TTC549 (cell line): Measurements from ENCODE around the gene SLC5A1.

Experiments
- FAIRE-seq: peaks from 2 replicates; lab custom pipeline; 2012; peaks lifted over from hg19 to GRCh38; lab: Jason Lieb, UNC

Gene SLC5A1

DNA sequence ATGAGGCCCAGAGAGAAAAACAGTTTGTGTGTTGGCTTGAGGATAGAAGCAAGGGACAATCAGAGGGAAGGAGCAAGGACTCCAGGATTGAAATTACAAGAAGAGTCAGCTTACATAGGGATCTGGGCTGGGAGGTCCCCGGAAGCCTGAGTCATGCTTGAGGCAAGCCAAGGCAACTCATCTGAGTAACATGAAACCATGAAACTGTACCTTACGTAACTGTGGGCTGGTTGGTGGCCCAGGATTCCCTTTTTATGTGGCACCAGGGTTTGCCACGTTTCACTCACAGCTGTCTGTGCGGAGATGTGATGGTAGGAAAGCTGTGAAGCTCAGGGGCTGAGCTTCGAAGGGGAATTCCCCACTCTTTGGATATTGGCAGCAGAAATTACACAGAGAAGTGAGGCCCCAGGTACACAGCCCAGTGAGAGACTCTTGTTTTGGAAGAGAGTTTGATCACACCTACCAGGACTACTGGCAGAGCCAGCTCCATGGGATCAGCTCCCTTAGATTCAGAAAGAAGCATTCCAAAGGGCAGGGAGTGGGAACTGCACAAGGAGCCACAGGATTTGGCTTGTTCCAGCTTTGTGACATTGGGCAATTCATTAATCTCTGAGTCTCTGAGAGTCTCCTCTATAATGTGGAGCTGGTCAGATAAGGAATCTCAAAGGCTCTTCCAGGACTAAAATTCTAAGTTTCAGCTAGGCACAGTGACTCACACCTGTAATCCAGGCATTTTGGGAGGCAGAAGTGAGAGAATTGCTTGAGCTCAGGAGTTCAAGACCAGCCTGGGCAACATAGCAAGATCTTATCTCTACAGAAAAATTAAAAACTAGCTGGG is 7.8 kb downstream of the SLC5A1 start:
- FAIRE-seq: no peak

DNA sequence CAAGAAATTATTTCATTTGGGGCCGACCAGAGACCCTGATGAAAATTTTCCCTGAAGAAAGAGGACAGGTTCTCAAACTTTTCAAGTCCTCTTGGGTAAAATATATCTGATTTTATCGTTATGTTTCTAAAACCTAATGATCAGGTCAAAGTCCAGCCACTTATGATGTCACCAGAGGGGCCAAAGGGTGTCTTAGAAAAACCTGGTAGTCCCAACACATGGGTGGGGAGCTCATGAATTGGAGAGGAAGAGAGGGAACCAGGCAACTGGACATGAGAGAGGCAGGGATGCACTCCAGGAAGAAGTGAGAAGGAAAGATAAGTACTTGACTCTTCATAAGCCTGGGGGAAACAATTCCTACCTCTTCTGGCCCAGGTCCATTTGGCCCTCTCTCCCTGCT is 9.2 kb downstream of the SLC5A1 start:
- no peak for FAIRE-seq

DNA sequence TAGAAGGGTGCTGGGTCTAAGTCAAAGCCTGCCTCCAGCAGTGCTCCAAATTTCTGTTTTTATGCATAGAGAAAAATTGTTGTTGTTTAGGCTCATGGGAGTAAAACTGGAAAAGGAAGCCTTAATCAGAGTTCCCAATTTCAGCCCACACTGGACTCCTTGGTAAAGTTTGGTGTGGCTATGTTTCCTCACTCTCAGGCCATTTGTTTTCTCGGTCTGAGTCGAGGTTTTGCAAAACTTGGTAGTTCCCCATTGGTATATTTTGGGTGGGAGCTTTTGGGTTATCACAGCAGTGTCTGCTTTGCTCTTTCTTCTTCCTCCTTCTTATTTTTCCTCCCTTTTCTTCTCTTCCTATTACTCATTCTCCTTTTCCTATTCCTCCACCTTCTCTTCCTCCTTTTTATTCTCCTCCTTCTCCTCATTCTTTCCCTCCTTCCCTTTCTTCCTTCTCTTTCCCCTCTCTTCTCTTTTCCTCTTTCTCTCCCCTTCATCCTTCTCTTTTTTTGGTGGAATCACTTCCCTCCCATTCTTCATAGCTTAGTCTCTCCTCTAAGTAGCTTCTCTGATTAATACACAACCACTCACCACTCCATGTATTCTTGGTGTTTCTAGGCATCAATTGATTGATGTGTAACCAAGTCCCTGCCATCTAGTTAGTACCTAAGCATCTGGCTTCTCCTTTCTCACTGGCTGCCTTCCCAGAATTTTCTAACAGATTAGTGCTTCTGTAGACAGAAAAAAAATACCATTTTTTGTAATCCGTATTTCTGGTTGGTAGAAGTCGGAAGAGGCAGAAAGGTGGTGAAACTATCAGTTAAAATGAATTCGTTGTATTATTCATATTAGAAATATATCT is 10.1 kb downstream of the SLC5A1 start:
- FAIRE-seq: no peak

DNA sequence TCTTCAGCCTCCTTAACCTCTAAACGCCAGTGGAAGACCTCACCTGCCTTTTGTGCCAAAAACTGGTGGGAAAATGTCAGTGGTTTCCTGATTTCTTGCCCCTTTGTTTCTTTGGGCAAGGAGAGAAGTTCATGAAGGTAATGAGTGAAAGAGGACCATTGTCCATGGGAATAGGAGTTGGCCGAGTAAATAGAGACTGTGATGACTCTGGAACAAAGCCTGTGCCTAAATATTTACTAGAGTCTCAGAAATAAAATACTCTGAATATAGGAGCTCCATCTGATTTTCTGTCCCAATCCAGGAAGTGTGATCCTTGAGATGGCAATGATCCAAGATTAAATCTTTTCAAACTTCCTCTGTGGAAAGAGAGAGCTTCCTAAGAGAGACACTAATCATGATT is 12.0 kb downstream of the SLC5A1 start:
- no peak for FAIRE-seq

DNA sequence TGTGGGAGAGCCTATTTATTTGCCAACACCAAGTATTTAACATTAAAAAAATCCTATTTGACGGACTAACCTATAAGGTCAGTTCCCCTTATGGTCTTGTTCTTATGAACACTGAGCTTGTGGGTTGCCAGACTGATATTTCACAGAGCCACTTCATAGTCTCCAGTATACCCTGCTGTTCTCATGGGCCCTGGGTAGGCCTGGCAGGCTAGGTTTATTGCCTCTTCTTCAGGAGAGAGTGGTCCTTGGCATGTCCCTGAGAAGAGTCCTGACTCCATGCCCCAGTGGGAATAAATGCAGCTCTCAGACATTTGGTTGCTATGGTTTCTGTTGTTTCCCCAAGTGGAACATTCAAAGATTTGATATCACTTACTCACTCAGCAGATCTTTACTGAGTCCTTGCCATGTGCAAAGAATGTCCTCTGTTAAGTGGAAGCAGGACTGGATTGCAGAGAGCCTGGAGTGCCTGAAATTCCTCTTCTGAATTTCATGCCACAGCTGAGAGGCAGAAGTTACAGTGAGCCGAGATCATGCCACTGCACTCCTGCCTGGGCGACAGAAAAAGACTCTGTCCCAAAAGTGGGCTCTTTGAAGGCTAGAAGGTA is 15.7 kb downstream of the SLC5A1 start:
- FAIRE-seq: no peak

DNA sequence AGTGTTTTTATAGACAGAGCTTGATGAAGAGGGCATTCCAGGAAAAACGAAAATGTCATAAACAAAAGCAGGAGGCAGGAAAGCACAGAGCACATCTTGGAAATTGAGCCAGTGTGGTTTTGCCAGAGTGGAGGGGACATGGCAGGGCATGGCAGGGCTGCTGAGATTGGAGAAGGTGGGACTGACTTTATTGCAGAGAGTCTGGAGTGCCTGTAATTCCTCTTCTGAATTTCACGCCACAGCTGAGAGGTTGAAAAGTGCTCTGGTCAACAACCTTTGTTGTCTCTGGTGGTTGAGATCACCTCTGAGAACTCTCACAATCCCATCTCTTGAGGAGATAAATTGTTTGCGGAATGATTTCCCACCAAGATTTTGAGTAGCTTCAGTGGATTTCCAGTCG is 16.4 kb downstream of the SLC5A1 start:
- no peak for FAIRE-seq

DNA sequence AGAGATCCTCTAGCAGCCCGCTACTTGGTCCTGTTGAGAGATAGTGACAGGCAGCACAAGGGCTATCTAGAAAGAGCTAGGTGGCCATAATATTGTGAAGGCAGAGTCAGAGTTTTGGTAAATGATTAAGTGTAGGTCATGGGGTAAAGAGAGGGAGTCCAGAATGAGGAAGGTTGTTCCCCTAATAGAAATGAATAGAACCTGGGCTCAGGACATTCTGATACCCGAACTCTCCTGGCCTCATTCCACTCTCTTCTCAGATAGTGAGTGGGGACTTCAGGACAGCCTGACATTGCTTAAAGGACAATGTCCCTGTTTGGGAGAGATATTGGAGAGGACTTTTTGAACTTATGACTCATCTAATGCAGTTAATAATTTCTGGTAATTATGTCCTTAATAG is 20.6 kb downstream of the SLC5A1 start:
- no peak for FAIRE-seq

DNA sequence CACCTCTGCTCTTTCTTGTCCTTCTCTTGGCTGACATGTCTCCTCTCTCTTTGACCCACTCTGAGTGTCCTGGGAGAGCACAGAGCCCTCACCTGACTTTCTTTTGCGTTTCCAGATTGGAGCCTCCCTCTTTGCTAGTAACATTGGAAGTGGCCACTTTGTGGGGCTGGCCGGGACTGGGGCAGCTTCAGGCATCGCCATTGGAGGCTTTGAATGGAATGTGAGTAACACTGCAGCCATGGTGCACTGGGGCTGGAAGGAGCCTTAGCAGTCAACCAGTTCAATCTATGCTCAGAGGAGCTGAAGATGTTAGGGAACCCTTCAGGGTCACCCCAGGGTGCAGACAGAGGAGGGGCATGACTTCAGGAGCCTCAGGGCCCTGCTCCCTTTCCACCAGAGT is 23.8 kb downstream of the SLC5A1 start:
- no peak for FAIRE-seq

DNA sequence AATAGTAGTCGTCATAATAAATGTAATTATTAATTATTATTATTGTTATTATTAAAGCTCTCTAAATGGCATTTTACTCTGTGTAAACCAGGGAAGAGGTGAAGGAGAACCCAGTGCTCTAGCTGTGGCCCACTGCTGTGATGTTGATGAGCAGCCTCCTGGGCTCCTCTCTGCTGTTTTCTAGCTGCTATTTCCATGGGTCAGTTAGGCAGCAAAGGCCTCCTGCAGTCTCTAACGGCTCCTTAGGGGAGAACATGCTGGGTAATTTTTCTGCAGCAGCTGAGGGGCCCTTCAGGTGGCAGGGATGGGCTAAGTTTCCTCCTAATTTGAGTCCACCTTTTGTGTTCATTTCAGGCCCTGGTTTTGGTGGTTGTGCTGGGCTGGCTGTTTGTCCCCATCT is 24.6 kb downstream of the SLC5A1 start:
- no peak for FAIRE-seq

DNA sequence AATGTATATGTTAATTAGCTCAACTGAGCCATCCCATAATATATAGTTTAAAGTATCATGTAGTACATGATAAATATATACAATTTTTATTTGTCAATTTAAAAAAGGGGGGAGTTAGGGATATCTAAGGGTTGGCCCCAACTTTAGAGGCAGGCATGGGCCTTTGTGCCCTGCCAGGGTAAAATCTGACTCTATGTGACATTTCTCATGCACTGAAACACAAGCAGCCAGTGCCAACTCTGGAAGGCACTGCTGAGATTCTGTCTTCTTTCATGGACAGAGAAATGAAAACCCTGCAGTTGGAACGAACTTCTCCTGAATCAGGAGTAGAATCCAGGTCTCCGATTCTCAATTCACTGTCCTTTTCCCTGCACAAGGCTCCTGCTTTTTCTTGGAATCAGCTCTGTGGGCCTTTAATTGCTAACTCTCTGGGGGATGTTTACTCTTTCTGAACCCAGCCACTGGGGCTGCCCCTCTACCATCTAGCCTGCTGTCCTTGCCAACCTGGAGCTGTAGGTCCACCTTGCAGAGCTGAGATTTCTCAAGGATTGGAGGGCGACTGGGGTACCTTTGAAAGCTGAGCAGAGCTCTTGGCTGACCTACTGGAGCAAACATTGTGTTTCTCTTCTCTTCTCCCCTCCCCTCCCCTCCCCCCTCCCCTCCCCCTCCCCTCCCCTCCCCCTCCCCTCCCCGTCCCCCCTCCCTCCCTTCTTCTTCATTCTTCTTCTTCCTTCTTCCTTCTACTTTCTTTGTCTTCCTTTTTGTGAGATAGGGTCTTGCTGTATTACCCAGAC is 26.7 kb downstream of the SLC5A1 start:
- FAIRE-seq: no peak

DNA sequence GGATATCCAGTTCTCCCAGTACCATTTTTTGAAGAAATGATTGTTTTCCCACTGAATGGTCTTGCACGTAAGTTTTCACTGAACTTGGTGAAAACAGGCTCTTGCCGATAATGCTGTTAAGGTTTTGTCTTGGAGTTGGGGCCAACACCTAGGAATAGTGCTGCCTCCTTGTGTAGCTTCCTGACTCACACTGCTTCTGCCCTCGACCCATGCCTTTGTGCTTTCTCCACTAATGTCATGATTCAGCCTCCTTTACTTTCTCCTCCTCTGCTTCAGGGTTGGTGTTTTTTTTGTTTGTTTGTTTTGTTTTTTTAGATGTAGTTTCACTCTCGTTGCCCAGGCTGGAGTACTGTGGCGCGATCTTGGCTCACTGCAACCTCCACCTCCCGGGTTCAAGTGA is 30.2 kb downstream of the SLC5A1 start:
- no peak for FAIRE-seq

DNA sequence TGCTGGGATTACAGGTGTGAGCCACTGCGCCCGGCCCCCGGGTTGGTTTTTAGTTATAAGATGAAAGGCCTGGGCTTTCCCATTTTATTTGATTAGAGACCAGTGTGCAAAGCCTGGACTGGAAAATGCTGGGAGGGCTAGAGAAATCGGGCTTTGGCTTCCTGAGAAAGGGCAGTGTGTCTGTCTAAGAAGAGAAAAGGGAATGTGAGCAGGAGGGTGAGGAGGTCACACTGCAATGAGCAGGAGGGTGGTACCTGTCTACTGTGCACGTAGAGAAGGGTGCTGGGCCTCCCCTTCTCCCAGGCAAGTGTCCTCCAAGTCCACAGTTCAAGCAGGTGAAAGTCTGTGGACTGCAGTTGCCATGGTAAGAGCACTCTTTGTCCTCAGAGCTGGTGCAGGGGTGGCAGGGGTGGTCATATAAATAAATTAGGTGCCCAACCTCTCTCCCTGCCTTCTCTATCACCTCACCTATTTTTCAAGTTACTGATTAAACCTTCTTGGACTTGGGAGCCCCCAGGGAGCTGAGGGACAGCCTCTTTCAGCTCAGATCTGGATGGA is 30.8 kb downstream of the SLC5A1 start:
- FAIRE-seq: no peak

DNA sequence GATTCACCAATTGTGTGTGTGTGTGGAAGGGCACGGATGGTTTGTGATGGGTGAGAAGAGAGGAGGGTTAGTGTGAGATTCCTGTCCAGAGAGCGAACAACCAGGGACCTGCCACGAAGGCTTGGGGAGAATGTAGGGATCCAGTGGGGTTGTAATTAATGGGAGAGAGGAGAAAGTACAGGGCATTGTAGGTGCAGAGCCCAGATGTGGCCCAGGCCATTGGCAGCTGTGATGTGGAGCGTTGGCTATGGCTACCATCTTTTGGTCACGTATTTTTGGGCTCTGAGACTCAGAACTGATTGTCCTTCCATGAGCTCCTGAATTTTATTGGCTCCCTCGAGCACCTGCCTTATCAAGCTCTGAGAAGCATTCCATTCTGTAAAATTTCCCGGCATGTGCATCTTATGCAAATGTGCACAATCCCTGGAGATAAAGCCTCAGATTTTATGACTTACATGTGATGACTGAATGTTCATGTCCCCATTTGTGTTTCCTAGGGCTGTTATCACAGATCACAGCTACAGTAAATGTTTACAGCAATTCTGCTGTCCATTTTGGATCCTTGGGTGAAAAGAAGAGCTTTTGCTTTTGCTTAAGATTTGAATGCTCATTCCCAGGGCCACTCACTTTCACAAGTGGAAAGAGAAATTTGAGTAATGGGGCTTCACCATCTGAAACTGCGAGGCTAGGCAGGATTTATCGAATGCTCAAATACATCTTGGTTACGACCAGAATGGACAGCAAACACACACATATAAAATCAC is 33.1 kb downstream of the SLC5A1 start:
- FAIRE-seq: no peak

DNA sequence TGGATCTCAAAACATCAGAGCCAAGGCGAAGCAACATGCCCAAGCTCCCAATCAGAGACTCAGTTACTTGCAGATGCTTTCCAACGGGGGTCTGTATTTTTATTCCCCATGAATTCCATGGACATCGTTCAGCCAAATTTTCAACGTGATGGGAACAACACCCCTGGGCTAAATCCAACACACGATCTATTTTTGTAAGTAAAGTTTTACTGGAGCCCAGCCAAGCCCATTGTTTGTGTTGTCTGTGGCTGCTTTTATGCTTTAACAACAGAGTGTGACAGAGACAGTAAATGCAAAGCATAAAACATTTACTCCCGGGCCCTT is 33.7 kb downstream of the SLC5A1 start:
- no peak for FAIRE-seq

DNA sequence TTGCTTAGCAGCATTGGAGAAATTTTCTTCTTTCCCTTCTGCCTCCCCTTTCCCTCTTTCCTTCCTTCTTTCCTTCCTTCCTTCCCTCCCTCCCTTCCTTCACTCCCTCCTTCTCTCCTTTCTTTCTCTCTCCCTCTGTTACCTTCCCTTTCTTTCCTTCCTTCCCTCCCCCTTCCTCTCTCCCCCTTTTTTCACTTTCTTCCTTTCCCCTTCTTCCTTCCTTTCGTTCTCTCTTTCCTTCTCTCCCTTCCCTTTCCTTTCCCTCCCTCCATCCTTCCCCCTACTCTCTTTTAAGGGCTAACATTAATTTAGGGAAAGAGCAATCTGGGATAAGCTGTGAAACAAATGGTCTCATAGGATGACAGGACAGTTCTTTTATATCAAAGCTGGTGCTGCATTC is 34.1 kb downstream of the SLC5A1 start:
- FAIRE-seq: no peak

DNA sequence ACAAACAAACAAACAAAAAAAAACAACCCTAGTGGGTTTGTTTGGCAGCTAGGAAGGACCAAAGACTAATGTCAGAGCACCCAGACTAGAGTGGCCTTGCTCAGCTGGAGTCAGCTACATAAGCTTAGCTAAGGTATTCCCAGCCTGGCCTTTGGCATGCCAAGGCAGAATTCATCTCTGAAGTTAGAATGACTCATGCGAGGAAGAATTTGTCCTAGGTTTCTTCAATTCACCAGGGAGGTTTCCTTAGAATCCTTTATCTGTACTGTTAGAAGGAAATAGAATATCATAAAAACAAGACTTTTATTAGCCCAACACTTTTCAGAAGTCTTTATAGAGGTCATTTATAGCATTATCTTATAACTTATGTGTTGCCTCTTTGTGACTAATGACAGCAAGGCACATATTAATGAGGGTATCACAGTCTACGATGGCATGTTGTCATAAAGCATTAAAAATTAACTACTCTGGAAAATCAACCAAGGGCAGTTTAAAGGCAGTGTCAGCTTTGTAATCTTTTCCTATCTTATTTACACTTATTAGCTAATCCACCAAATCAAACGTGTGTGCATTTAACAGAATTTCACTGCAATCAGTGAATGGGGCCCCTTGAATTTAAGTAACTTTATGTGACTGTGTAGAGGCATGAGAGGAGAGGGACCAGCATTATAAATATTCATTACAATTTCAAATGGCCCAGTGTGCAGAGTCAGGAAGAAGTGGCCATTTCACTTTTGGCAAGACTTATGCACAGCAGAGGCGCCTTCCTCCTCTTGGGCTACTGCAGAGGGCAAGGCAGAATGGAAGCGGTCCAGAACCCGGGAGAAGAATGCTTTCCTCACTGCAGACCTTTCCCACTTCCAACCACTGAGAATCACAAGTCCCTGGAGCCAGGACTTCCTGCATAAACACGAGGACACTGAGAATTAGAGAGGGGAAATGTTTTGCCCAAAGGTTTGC is 36.3 kb downstream of the SLC5A1 start:
- no peak for FAIRE-seq

DNA sequence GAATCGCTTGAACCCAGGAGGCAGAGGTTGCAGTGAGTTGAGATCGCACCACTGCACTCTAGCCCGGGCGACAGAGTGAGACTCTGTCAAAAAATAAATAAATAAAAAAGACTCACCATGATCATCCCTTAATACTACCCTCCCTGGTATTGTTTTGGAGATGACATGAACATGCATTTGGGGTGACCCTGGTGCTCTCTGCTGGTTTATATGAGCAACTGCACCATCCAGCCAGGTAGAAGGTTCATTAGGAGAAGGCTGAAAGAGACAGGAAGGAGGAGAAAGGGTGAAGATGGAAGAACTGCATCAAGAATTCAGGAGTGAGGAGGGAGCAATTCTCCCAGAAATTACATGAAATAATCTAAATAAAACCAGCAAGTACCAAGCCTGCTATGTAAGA is 37.8 kb downstream of the SLC5A1 start:
- no peak for FAIRE-seq

DNA sequence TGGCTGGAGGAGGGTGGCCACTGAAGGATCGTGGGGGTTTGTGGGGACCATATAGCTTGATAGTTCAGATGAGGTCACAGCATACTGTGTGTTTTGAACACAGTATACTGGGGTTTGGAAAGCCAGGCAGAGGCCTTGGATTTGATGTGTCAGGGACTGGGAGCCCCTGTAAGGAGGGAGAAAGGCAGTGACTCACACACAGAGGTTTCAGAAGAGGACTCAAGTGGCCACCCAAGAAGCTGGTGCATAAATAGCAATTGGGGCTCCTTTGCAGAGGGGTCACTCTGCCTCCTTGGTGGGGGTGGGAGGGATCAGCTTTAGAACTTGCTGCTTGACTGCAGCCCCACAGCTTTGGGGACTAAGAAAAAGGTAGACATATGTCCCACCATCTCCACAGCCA is 39.3 kb downstream of the SLC5A1 start:
- FAIRE-seq: no peak

DNA sequence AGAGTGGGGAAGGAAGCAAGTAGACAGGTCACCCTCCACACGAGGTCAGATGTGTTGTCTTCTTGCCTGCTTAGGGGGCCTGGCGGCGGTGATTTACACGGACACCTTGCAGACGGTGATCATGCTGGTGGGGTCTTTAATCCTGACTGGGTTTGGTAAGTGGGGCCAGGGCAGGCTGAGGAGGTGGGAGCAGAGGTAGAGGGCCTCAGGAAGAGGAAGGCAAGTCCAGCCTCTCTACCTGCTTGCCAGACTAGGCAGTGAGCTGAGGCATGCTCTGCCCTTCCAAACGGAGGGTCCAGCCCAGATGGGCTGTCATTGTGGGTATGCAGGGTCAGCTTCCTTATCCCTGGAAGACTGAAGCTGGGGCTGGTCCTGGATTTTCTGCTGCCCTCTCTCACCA is 39.9 kb downstream of the SLC5A1 start:
- FAIRE-seq: no peak

DNA sequence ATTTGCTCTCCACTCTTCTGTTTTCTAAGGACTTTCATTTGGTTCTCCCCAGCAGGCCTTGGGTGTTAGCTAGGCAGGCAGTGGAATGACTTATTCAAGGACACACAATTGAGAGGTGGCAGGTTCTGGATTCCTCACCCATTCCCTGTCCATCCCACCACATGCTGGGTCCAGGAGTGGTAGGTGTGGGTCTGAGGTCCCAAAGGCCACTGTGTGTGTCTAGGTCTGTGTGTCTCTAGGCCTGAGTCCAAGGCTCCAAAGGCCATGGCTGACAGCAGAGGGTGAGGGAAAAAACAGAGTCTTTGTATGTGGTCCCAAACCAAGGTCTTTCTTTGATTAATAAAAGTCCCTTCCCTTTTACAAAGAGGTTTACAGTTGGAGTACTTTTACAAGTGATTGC is 40.8 kb downstream of the SLC5A1 start:
- FAIRE-seq: no peak
